HepG2 (cell line): ENCODE data around the gene FMOD. TPM values are rescaled to one million over a fixed set of nuclear protein-coding genes. Genes with fewer than 3 reads are reported as not detected.

Source experiments
- ATAC-seq: fragments of 200-7000 bp; cut with Tn5 transposase; 3 replicates; pipeline ENCODE4 v1.9.1; 2020; ENCODE audit warnings: mild to moderate bottlenecking, moderate library complexity
- BruUV-seq: library from RNA; stranded (reverse); fragments of 400-500 nt; replicated peaks from 2 replicates; lab custom pipeline; 2021; lab: Mats Ljungman, UMichigan
- CTCF ChIA-PET: fragments of 300-600 bp; formaldehyde crosslinking; extraction: SDS; loops from one replicate; lab custom pipeline; 2021; ENCODE audit warnings: low total read pairs, inconsistent platforms, low intra/inter-chr PET ratio; lab: Yijun Ruan, JAX
- POLR2A ChIA-PET: fragments of 350-600 bp; sonication (Branson Sonifier 250); formaldehyde crosslinking; loops from one replicate; lab custom pipeline; 2020; ENCODE audit warnings: antibody characterized with exemption, inconsistent platforms; lab: Yijun Ruan, JAX
- DNase-seq: peaks from one replicate; pipeline ENCODE4 v3.0.0-alpha.2; 2015; ENCODE audit warnings: low spot score
- FAIRE-seq: peaks from 3 replicates; lab custom pipeline; 2011; peaks lifted over from hg19 to GRCh38; lab: Jason Lieb, UNC
- H2AFZ ChIP-seq: one replicate; pipeline ENCODE4 v1.6.1; 2011; ENCODE audit warnings: low read length, inconsistent platforms
- H3K27ac ChIP-seq: fragments of 300-600 bp; 3 replicates; pipeline ENCODE4 v1.8.0; 2011; ENCODE audit warnings: mixed run types, mild to moderate bottlenecking, mixed read lengths, low read length, inconsistent platforms; ENCODE audit not compliant: insufficient read depth; ENCODE audit errors: extremely low read length
- H3K27me3 ChIP-seq, 2 experiments: fragments of 200-600 bp in 1 of 2; 2 replicates in 1 of 2; 3 replicates in 1 of 2; pipeline versions ENCODE4 v1.6.0 to v1.8.0; 2011; ENCODE audit warnings: low read length in 2 of 2, mild to moderate bottlenecking in 2 of 2, moderate library complexity in 2 of 2, inconsistent platforms in 1 of 2; ENCODE audit not compliant: insufficient read depth in 2 of 2, control insufficient read depth in 1 of 2
- H3K36me3 ChIP-seq, 2 experiments: fragments of 200-600 bp in 1 of 2; replicated peaks in 1 of 2; 2 replicates in 1 of 2; 3 replicates in 1 of 2; pipeline versions ENCODE4 v1.5.1 to v1.8.0; 2011; ENCODE audit warnings: low read length in 2 of 2, inconsistent platforms in 1 of 2; ENCODE audit not compliant: insufficient read depth in 2 of 2, control insufficient read depth in 1 of 2
- H3K4me1 ChIP-seq: 2 replicates; pipeline ENCODE4 v1.5.1; 2012; ENCODE audit warnings: low read length, inconsistent platforms; ENCODE audit not compliant: insufficient read depth
- H3K4me2 ChIP-seq: 2 replicates; pipeline ENCODE4 v1.6.0; 2011; ENCODE audit warnings: low read depth, low read length, inconsistent platforms
- H3K4me3 ChIP-seq, 3 experiments: fragments of 200-600 bp in 1 of 3; sonication (generic), shearing (Covaris generic) in 1 of 3; replicated peaks in 1 of 3; 2 replicates each; pipeline ENCODE4 v1.5.1; 2011 to 2016; ENCODE audit warnings: low read length in 3 of 3, inconsistent platforms in 2 of 3, low read depth in 2 of 3, mild to moderate bottlenecking in 2 of 3, control low read depth in 1 of 3, mixed read lengths in 1 of 3; ENCODE audit not compliant: insufficient read depth in 1 of 3
- H3K79me2 ChIP-seq: one replicate; pipeline ENCODE4 v1.6.1; 2011; ENCODE audit warnings: low read length, inconsistent platforms; ENCODE audit not compliant: insufficient read depth
- H3K9ac ChIP-seq: 2 replicates; pipeline ENCODE4 v1.6.0; 2011; ENCODE audit warnings: mild to moderate bottlenecking, low read depth, low read length, inconsistent platforms; ENCODE audit not compliant: insufficient read depth
- H3K9me3 ChIP-seq: 2 replicates; pipeline ENCODE4 v1.5.1; 2012; ENCODE audit warnings: mild to moderate bottlenecking, low read length
- H4K20me1 ChIP-seq: 2 replicates; pipeline ENCODE4 v1.6.0; 2011; ENCODE audit warnings: inconsistent platforms, mild to moderate bottlenecking, low read length, moderate library complexity; ENCODE audit not compliant: insufficient read depth
- NR2F2 ChIP-seq: IDR thresholded peaks from 2 replicates; pipeline ENCODE4 v1.6.1; 2012; ENCODE audit warnings: low read depth, inconsistent platforms, borderline replicate concordance
- RORA ChIP-seq: sonication (generic); formaldehyde crosslinking; IDR thresholded peaks from 2 replicates; pipeline ENCODE4 v1.5.0; 2020; ENCODE audit warnings: mild to moderate bottlenecking, missing genetic modification reagents, moderate library complexity
- SNRNP70 ChIP-seq: fragments of 200-400 bp; formaldehyde crosslinking; IDR thresholded peaks from 2 replicates; pipeline ENCODE4 v1.6.1; 2017; ENCODE audit warnings: mild to moderate bottlenecking, low read depth, low read length, moderate library complexity
- YY1 ChIP-seq: IDR thresholded peaks from 2 replicates; pipeline ENCODE4 v1.6.1; 2011; ENCODE audit warnings: low read length, low read depth, moderate library complexity, mild to moderate bottlenecking; ENCODE audit not compliant: insufficient read depth, insufficient replicate concordance
- ZFP37 ChIP-seq: sonication (generic); formaldehyde crosslinking; IDR thresholded peaks from 2 replicates; pipeline ENCODE4 v1.4.0; 2020; ENCODE audit warnings: missing genetic modification reagents, borderline replicate concordance
- ZMYM3 ChIP-seq: sonication (generic); formaldehyde crosslinking; IDR thresholded peaks from 2 replicates; pipeline ENCODE4 v1.5.1; 2020; ENCODE audit warnings: mild to moderate bottlenecking, missing genetic modification reagents
- ZNF224 ChIP-seq: sonication (generic); formaldehyde crosslinking; IDR thresholded peaks from 2 replicates; pipeline ENCODE4 v1.5.0; 2020; ENCODE audit warnings: mild to moderate bottlenecking, missing genetic modification reagents
- ZNF274 ChIP-seq: sonication (generic); formaldehyde crosslinking; IDR thresholded peaks from 2 replicates; pipeline ENCODE4 v1.5.1; 2020; ENCODE audit warnings: mild to moderate bottlenecking, missing genetic modification reagents
- ZNF3 ChIP-seq: IDR thresholded peaks from 2 replicates; pipeline ENCODE4 v1.7.0; 2017; ENCODE audit warnings: inconsistent platforms
- ZNF431 ChIP-seq: sonication (generic); formaldehyde crosslinking; IDR thresholded peaks from 2 replicates; pipeline ENCODE4 v1.9.0; 2022; ENCODE audit warnings: missing genetic modification reagents, low read depth, mild to moderate bottlenecking, borderline replicate concordance
- ZNF598 ChIP-seq: sonication (generic); formaldehyde crosslinking; IDR thresholded peaks from 2 replicates; pipeline ENCODE4 v1.5.1; 2020; ENCODE audit warnings: mild to moderate bottlenecking, missing genetic modification reagents, borderline replicate concordance
- ZNF709 ChIP-seq: sonication (generic); formaldehyde crosslinking; IDR thresholded peaks from 2 replicates; pipeline ENCODE4 v1.5.0; 2020; ENCODE audit warnings: mild to moderate bottlenecking, missing genetic modification reagents
- ZSCAN29 ChIP-seq: sonication (generic); formaldehyde crosslinking; conservative IDR thresholded peaks from 2 replicates; pipeline ENCODE4 v1.4.0; 2020; ENCODE audit warnings: mild to moderate bottlenecking, missing genetic modification reagents
- WGBS: methylation state at CpG from one replicate; pipeline ENCODE4 v1.1.6; 2017; ENCODE audit warnings: low lambda C conversion rate; 5-methylcytosine and 5-hydroxymethylcytosine counted together
- in situ Hi-C: cut with HindIII; loops from 2 replicates; pipeline ENCODE4 v1.10.0; 2017; ENCODE audit warnings: low pct_unique_long_range_greater_than_20kb; ENCODE audit not compliant: extremely low pct_ligation_motif_present
- intact Hi-C: fragments of 100-400 bp; cut with micrococcal nuclease; formaldehyde crosslinking; loops from one replicate; pipeline ENCODE4 v1.10.0; 2022; ENCODE audit not compliant: unreplicated experiment
- polyA plus RNA-seq, 8 experiments: library from polyadenylated mRNA; depleted of rRNA in 3 of 8; stranded (reverse) in 7 of 8; unstranded in 1 of 8; fragments of >200 nt; fragmentation: Illumina TruSeq in 4 of 8; extraction: Trizol in 4 of 8; gene quantifications; 2 replicates each; pipeline versions ENCODE4 v1.2.1 to v1.2.3, GENCODE V29; 2011 to 2016; ENCODE audit warnings: low read depth in 4 of 8, missing spikeins in 1 of 8, mixed read lengths in 1 of 8; ENCODE audit not compliant: insufficient read depth in 1 of 8
- total RNA-seq, 5 experiments: library from RNA; depleted of rRNA; stranded (reverse); fragments of >200 nt; fragmentation: Illumina TruSeq; extraction: Trizol; gene quantifications; 2 replicates each; pipeline ENCODE4 v1.2.3, GENCODE V29; 2016; ENCODE audit warnings: low read depth in 1 of 5
- TF ChIP-seq, protein P1 (sequence below): sonication (generic); formaldehyde crosslinking; IDR thresholded peaks from 2 replicates; pipeline ENCODE4 v1.4.0; 2020; ENCODE audit warnings: missing genetic modification reagents, low read depth, mild to moderate bottlenecking, borderline replicate concordance
- TF ChIP-seq, protein P2 (sequence below): sonication (generic); formaldehyde crosslinking; IDR thresholded peaks from 2 replicates; pipeline ENCODE4 v1.8.1; 2022; ENCODE audit warnings: mild to moderate bottlenecking, missing genetic modification reagents
- TF ChIP-seq, protein P3 (sequence below): sonication (generic); formaldehyde crosslinking; IDR thresholded peaks from 2 replicates; pipeline ENCODE4 v1.4.0; 2020; ENCODE audit warnings: low read depth, missing genetic modification reagents

Gene FMOD
- total and polyA plus RNA-seq, 2 of the 13 experiments (the other 11 are each of a cell fraction or from before 2014, with no cell fraction given), result 0.08 TPM; not detected in 1

DNA sequence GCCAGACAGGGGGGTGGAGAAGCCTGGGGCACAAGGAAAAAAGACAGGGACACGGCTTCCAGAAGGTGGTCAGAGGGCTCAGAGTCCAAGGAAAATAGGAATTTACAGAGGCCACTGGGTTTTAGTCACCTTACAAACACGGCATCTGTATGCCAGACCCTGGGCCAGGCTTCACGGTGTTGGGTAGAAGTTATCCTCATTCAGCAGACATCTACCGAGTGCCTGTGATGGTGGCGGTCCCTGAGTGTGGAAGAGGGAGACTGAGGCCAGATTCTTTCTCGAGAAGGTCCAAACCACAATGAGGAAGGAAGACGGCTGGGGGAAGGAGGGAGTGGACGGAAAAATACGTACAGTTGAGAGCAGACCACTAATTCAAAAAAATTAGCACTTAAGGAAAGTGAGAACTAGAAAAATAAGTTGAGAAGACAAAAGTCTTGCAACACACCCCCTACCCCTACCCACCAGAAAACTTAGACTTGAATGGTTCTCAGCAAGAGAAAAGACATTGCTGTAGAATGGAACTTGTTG, 46.5 kb downstream of the FMOD start:
- in situ Hi-C loops, result no loop called here
- Histone ChIP-seq H3K9me3 (no peaks in the 10 kb centered on the region), H3K27me3 (peaks cover 0 to 23% of the 10 kb centered on the region in 2 experiments; a peak in 3 of 5 replicates), H3K4me2 (peak overlapping the region; percentile 97), H3K4me3 (peak overlapping the region; percentile 53 to 87 (median 71)), H2AFZ (peak overlapping the region; percentile 76), H4K20me1 (no peaks in the 10 kb centered on the region), H3K27ac (no peak overlapping the region), H3K79me2 (peaks cover 13% of the 10 kb centered on the region), H3K9ac (peak overlapping the region; percentile 79), H3K36me3 (peaks cover 0 to 3% of the 10 kb centered on the region in 2 experiments; a peak in 1 of 5 replicates), H3K4me1 (peaks cover 43% of the 10 kb centered on the region)
- FAIRE-seq (no peak), DNase-seq (no peak), ATAC-seq (no peak)
- intact Hi-C loops, result no loop called here
- ChIA-PET CTCF (no interaction called here), POLR2A (interaction anchor here (0.6 to 6.3 kb wide), 9 partner anchors 9 to 1294 kb away, joined by 3 to 77 read pairs (median 5); partner anchors contain the start of gene ELF3)
- 28% methylated on average over 9 of the region's 9 CpGs for WGBS
- no TSS peak for BruUV-seq
- peak; percentile 79; the same call in 1 of the 2 replicates for TF ChIP-seq ZNF3 (CRISPR knock-in tag)
- TF ChIP-seq, protein P1, sequence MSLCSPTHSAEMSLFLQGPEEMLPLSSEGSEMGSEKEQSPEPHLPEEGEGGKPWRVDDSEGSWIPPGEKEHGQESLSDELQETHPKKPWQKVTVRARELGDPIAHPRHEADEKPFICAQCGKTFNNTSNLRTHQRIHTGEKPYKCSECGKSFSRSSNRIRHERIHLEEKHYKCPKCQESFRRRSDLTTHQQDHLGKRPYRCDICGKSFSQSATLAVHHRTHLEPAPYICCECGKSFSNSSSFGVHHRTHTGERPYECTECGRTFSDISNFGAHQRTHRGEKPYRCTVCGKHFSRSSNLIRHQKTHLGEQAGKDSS, result no peak
- TF ChIP-seq ZNF598 (CRISPR knock-in tag), result no peak
- TF ChIP-seq, protein P2, sequence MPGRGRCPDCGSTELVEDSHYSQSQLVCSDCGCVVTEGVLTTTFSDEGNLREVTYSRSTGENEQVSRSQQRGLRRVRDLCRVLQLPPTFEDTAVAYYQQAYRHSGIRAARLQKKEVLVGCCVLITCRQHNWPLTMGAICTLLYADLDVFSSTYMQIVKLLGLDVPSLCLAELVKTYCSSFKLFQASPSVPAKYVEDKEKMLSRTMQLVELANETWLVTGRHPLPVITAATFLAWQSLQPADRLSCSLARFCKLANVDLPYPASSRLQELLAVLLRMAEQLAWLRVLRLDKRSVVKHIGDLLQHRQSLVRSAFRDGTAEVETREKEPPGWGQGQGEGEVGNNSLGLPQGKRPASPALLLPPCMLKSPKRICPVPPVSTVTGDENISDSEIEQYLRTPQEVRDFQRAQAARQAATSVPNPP (CRISPR knock-in tag), result no peak
- TF ChIP-seq ZNF224 (CRISPR knock-in tag), result no peak
- no peak for TF ChIP-seq ZSCAN29
- TF ChIP-seq ZNF274, result no peak
- no peak for TF ChIP-seq YY1
- no peak for TF ChIP-seq ZMYM3 (CRISPR knock-in tag)
- no peak for TF ChIP-seq SNRNP70
- no peak for TF ChIP-seq RORA (CRISPR knock-in tag)
- TF ChIP-seq NR2F2, result no peak
- TF ChIP-seq ZNF431, result no peak
- TF ChIP-seq, protein P3, sequence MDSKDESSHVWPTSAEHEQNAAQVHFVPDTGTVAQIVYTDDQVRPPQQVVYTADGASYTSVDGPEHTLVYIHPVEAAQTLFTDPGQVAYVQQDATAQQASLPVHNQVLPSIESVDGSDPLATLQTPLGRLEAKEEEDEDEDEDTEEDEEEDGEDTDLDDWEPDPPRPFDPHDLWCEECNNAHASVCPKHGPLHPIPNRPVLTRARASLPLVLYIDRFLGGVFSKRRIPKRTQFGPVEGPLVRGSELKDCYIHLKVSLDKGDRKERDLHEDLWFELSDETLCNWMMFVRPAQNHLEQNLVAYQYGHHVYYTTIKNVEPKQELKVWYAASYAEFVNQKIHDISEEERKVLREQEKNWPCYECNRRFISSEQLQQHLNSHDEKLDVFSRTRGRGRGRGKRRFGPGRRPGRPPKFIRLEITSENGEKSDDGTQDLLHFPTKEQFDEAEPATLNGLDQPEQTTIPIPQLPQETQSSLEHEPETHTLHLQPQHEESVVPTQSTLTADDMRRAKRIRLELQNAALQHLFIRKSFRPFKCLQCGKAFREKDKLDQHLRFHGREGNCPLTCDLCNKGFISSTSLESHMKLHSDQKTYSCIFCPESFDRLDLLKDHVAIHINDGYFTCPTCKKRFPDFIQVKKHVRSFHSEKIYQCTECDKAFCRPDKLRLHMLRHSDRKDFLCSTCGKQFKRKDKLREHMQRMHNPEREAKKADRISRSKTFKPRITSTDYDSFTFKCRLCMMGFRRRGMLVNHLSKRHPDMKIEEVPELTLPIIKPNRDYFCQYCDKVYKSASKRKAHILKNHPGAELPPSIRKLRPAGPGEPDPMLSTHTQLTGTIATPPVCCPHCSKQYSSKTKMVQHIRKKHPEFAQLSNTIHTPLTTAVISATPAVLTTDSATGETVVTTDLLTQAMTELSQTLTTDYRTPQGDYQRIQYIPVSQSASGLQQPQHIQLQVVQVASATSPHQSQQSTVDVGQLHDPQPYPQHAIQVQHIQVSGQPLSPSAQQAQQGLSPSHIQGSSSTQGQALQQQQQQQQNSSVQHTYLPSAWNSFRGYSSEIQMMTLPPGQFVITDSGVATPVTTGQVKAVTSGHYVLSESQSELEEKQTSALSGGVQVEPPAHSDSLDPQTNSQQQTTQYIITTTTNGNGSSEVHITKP (CRISPR knock-in tag), result no peak
- TF ChIP-seq ZFP37 (CRISPR knock-in tag), result no peak
- TF ChIP-seq ZNF709 (CRISPR knock-in tag), result no peak
